Measurements from ENCODE around the gene UBE3A.

UBE3A gene

GRCh38 chr15:25402342-25402741 lies 36.5 kb downstream of the UBE3A start:
- no peak for DNase-seq

GRCh38 chr15:25401501-25401900 lies 37.3 kb downstream of the UBE3A start:
- DNase-seq: no peak

GRCh38 chr15:25397100-25397499 lies 41.7 kb downstream of the UBE3A start:
- no peak for DNase-seq

GRCh38 chr15:25394898-25395297 lies 43.9 kb downstream of the UBE3A start:
- DNase-seq: no peak

GRCh38 chr15:25392806-25393205 lies 46.0 kb downstream of the UBE3A start:
- no peak for DNase-seq

GRCh38 chr15:25391971-25392721 lies 46.7 kb downstream of the UBE3A start:
- no peak for DNase-seq

GRCh38 chr15:25385986-25386385 lies 52.8 kb downstream of the UBE3A start:
- no peak for DNase-seq

GRCh38 chr15:25381579-25381978 lies 57.2 kb downstream of the UBE3A start:
- DNase-seq: no peak

GRCh38 chr15:25378501-25378901 lies 60.3 kb downstream of the UBE3A start:
- no peak for DNase-seq

GRCh38 chr15:25375557-25375956 lies 63.3 kb downstream of the UBE3A start:
- no peak for DNase-seq

- DNase-seq: no peak
Measured at GRCh38 chr15:25374143-25374542, 64.7 kb downstream of the UBE3A start.

GRCh38 chr15:25372298-25372697 lies 66.5 kb downstream of the UBE3A start:
- DNase-seq: no peak

- DNase-seq: no peak
Measured at GRCh38 chr15:25368850-25369249, 70.0 kb downstream of the UBE3A start.

- no peak for DNase-seq
Measured at GRCh38 chr15:25366058-25366457, 72.8 kb downstream of the UBE3A start.

- no peak for DNase-seq
Measured at GRCh38 chr15:25362545-25362944, 76.3 kb downstream of the UBE3A start.

GRCh38 chr15:25347707-25348106 lies 91.1 kb downstream of the UBE3A start:
- DNase-seq: no peak

GRCh38 chr15:25346371-25346770 lies 92.5 kb downstream of the UBE3A start:
- DNase-seq: no peak

- DNase-seq: no peak
Measured at GRCh38 chr15:25345943-25346342, 92.9 kb downstream of the UBE3A start.

GRCh38 chr15:25342629-25343028 lies 96.2 kb downstream of the UBE3A start:
- DNase-seq: no peak

- DNase-seq: no peak
Measured at GRCh38 chr15:25339431-25339830, 99.4 kb downstream of the UBE3A start.

GRCh38 chr15:25335279-25335678 lies 103.5 kb downstream of the UBE3A start:
- DNase-seq: no peak

GRCh38 chr15:25333049-25333448 lies 105.8 kb downstream of the UBE3A start:
- no peak for DNase-seq

- no peak for DNase-seq
Measured at GRCh38 chr15:25332306-25332705, 106.5 kb downstream of the UBE3A start.

GRCh38 chr15:25331860-25332259 lies 107.0 kb downstream of the UBE3A start:
- DNase-seq: no peak

- no peak for DNase-seq
Measured at GRCh38 chr15:25331404-25331803, 107.4 kb downstream of the UBE3A start.
